Activated T-cell treated with anti-CD3 and anti-CD28 coated beads, Interleukin-2, amount 50 U/mL, for 4 hours (primary cell): ENCODE measurements around the gene HLX. TPM values are rescaled to one million over a fixed set of nuclear protein-coding genes. Genes with fewer than 3 reads are reported as not detected.

Experiments
- ATAC-seq, 2 donors: fragments of 200-7000 bp; cut with Tn5 transposase; one replicate each; pipeline ENCODE4 v1.10.0; 2021
- DNase-seq: peaks from one replicate; pipeline ENCODE4 v3.0.0-alpha.2; 2020
- H3K27me3 Mint-ChIP-seq: one replicate; pipeline ENCODE4 v1.8.0; 2021; ENCODE audit warnings: low read depth, mixed read lengths
- H3K36me3 Mint-ChIP-seq: one replicate; pipeline ENCODE4 v1.8.0; 2022; ENCODE audit warnings: mixed read lengths; ENCODE audit not compliant: insufficient read depth
- H3K4me1 Mint-ChIP-seq: one replicate; pipeline ENCODE4 v1.8.0; 2021; ENCODE audit warnings: low read depth, mixed read lengths
- H3K4me3 Mint-ChIP-seq: one replicate; pipeline ENCODE4 v1.8.0; 2021; ENCODE audit warnings: mild to moderate bottlenecking, moderate library complexity, mixed read lengths
- H3K9me3 Mint-ChIP-seq: one replicate; pipeline ENCODE4 v1.8.0; 2021; ENCODE audit warnings: mixed read lengths
- total RNA-seq, 3 donors: library from RNA; stranded (reverse); gene quantifications; one replicate each; pipeline ENCODE4 v1.2.1, GENCODE V29; 2021

HLX gene
- total RNA-seq, 3 donors from 2014 or later: 0.30 to 2.4 (median 0.47) TPM

DNA sequence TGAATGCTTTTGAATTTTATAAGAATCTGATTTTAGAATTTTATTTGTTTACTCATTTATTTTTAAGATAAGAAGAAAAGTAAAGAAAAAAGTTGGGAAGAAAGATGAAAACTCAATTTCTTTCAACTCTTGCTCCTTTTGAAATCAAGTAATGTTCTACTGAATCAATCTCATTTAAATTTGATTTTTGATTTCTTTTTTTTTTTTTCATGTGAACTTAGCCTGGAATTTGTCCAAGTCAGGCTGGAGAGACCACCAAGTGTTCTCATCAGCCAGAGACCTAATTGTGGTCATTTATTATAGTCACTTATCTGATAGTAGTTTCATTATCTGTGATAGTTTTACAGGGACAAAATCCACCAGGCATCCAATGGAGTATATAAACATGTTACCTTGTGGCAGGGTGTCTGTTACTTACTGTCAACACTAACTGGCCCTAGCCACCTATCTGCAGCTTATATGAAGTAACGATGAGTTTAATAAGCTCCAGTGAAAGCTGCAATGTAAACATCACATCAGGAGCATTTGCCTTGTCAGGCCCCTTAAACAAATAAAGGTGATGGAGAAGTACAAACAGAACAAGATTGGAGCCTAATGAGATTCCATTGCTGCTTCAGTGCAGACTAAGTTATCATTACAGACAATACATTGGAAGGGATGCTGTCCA lies 39.2 kb downstream of the HLX start:
- DNase-seq (no peak), ATAC-seq (no peak)
- H3K36me3 Mint-ChIP-seq: no peaks in the 10 kb centered on the region

GRCh38 chr1:220920967-220921366 lies 41.7 kb downstream of the HLX start:
- Mint-ChIP-seq H3K4me3 (no peak overlapping the region), H3K36me3 (no peaks in the 10 kb centered on the region), H3K27me3 (no peaks in the 10 kb centered on the region), H3K4me1 (no peaks in the 10 kb centered on the region), H3K9me3 (no peaks in the 10 kb centered on the region)
- DNase-seq (no peak), ATAC-seq (no peak)

More for the DNA sequence above, 39.2 kb downstream of the HLX start:
- no peaks in the 10 kb centered on the region for H3K9me3 Mint-ChIP-seq
- no peak overlapping the region for H3K4me3 Mint-ChIP-seq
- H3K27me3 Mint-ChIP-seq: peaks cover 8% of the 10 kb centered on the region
- no peaks in the 10 kb centered on the region for H3K4me1 Mint-ChIP-seq

DNA sequence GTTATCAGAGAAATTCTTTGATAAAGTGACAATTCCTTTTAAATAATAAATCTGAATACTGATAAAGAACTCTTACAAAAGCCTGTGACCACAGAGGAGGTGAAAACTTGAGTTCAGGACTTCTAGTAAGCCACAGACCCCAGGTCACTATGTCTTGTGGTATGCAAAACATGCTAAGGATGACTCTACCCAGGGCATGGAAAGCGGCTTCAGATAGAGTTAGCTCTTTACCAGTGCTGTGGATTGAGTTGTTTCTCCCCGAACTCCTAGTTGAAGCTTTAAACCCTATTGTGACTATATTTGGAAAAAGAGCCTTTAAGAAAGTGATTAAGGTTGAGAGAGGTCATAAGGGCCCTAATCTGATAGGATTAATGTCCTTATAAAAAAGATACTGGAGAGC lies 42.3 kb downstream of the HLX start:
- Mint-ChIP-seq H3K4me3 (no peak overlapping the region), H3K36me3 (no peaks in the 10 kb centered on the region), H3K4me1 (no peaks in the 10 kb centered on the region), H3K9me3 (no peaks in the 10 kb centered on the region), H3K27me3 (no peaks in the 10 kb centered on the region)
- ATAC-seq (no peak), DNase-seq (no peak)

DNA sequence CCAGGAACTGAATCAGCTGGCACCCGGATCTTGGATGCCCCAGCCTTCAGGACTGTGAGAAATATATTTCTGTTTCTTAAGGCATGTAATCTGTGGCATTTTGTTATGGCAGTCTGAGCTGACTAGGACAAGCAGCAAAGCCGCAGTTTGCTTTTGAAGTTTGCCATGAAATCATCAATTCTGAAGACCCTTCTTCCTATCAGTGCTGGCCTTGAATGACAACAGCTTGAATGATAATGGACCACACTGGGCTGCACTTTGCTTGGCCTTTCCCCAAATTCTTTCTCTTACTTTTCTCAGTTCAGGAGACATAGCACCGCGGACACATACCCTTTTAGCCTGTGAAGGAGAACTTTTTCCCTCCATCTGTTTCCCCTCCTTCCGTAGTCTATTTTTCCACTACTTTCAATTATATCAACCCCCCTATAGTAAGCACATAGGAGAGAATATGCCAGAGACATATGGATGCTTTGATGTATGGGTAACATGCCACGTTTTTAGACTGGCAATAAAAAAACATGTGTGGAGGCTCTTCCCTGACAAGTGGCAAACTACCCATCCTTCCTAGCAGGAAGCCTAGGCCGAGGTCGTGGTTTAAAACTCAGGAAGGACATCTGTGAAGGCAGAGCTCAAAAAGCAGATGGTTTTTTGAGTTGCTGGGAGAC lies 42.9 kb downstream of the HLX start:
- Mint-ChIP-seq H3K4me1 (no peaks in the 10 kb centered on the region), H3K9me3 (no peaks in the 10 kb centered on the region), H3K4me3 (no peak overlapping the region), H3K36me3 (no peaks in the 10 kb centered on the region), H3K27me3 (no peaks in the 10 kb centered on the region)
- no peak for DNase-seq
- no peak for ATAC-seq

DNA sequence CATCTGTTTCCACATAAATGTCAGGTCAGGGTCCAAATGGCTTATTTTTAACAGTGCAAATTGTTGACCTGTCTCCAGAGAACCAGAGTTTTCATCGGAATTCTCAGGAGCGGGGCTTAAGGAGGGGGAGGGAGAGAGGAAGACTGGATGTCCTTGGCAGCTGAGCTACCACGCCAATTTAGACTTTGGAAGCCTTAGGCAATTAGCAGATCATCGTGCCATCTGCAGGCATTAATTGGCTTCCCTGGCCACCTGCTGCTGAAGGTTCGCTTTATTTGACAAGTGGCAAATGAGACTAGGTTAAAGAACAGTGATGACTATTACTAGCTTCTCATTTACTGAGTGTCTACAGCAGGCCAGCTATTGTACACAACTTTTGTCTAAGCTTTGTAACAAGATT lies 43.7 kb downstream of the HLX start:
- ATAC-seq: no peak
- Mint-ChIP-seq H3K9me3 (no peaks in the 10 kb centered on the region), H3K4me1 (no peaks in the 10 kb centered on the region), H3K4me3 (no peak overlapping the region), H3K36me3 (no peaks in the 10 kb centered on the region), H3K27me3 (peaks cover 3% of the 10 kb centered on the region)
- DNase-seq: no peak

DNA sequence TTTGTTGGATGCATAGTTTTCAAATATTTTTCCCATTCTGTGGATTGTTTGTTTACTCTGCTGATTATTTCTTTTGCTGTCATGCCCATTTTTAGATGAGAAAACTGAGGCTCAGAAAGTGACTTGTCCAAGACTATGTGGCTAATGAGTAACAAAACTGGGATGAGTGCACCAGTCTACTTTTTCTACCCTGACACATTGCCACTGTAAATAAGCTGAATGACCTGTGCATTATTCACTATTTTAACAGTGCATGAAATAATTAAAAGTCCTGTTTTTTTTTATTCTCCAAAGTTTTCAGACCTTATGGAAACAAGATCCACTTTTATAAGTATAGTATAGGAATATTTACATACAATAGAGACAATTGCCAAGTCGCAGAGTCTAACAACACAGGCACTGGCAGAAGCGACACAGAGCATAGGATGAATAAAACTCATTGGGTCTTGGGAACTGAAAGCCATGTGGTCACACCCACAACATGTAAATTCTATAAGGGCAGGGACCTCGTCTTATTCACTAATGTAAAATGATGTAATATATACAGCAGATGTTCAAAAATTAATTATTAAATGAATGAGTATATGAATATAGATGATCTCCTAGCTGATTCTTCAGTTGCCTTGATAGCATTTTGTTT lies 45.2 kb downstream of the HLX start:
- no peak overlapping the region for H3K4me3 Mint-ChIP-seq
- DNase-seq (no peak), ATAC-seq (no peak)
- no peaks in the 10 kb centered on the region for H3K36me3 Mint-ChIP-seq
- H3K9me3 Mint-ChIP-seq: peaks cover 3% of the 10 kb centered on the region
- peaks cover 3% of the 10 kb centered on the region for H3K27me3 Mint-ChIP-seq
- no peaks in the 10 kb centered on the region for H3K4me1 Mint-ChIP-seq

GRCh38 chr1:220925707-220926106 lies 46.5 kb downstream of the HLX start:
- no peak overlapping the region for H3K4me3 Mint-ChIP-seq
- peaks cover 3% of the 10 kb centered on the region for H3K27me3 Mint-ChIP-seq
- H3K4me1 Mint-ChIP-seq: no peaks in the 10 kb centered on the region
- DNase-seq: no peak
- peaks cover 3% of the 10 kb centered on the region for H3K9me3 Mint-ChIP-seq
- no peak for ATAC-seq
- H3K36me3 Mint-ChIP-seq: no peaks in the 10 kb centered on the region

- ATAC-seq (no peak), DNase-seq (no peak)
- Mint-ChIP-seq H3K27me3 (peaks cover 3% of the 10 kb centered on the region), H3K9me3 (peaks cover 3% of the 10 kb centered on the region), H3K4me3 (no peak overlapping the region), H3K36me3 (no peaks in the 10 kb centered on the region), H3K4me1 (no peaks in the 10 kb centered on the region)
These were observed 46.9 kb downstream of the HLX start for GRCh38 chr1:220926146-220926545.

DNA sequence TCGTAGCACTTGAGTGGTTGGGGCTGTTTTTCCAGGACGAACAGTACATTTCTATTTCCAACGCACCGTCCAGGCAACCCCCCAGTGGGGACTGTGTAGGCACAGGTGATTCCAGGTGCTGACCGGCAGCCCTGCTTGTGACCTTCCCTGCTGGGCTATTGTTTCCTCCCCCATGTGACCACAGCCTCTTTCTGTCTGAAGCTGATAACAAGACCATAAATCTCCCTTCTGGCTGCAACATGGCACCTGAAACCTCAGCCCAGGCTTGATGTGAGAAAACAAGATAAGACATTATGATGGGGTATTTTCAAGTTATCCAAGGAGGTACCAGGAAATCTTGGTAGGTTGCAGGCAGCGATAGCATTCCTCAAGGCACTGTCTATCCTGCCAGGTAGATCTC lies 48.2 kb downstream of the HLX start:
- Mint-ChIP-seq H3K4me1 (no peaks in the 10 kb centered on the region), H3K4me3 (no peak overlapping the region), H3K27me3 (peaks cover 3% of the 10 kb centered on the region), H3K9me3 (peaks cover 3% of the 10 kb centered on the region), H3K36me3 (no peaks in the 10 kb centered on the region)
- ATAC-seq (no peak), DNase-seq (no peak)

GRCh38 chr1:220928320-220928719 lies 49.1 kb downstream of the HLX start:
- no peaks in the 10 kb centered on the region for H3K36me3 Mint-ChIP-seq
- H3K9me3 Mint-ChIP-seq: peaks cover 3% of the 10 kb centered on the region
- DNase-seq (no peak), ATAC-seq (no peak)
- H3K4me1 Mint-ChIP-seq: no peaks in the 10 kb centered on the region
- no peak overlapping the region for H3K4me3 Mint-ChIP-seq
- H3K27me3 Mint-ChIP-seq: peaks cover 3% of the 10 kb centered on the region

DNA sequence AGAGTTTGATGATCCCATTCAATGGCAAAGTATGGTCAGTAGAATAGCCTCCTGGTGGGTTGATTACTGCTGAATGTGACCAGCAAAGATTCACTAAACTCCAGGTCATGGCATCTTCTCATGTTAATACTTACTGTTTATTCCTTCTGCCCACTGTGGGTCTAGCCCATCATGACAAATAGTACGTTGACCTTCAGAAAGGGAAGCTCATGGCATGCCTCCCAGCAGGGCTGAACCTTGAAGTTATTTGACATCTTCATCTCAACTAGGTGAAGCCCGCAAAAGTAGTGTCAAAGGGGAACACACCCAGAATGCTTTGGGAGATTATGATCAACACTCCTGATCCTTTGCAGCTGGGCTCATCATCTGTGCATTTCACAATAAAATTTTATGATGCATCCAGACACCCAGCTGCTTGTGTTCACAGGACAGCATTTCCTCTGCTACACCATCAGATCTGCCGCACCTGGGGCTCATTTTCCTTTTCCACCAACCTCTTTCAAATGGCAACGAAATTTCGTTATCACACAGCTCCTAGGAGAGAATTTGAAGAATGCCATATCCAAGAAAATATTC lies 49.6 kb downstream of the HLX start:
- no peaks in the 10 kb centered on the region for H3K4me1 Mint-ChIP-seq
- DNase-seq: no peak
- ATAC-seq: no peak

GRCh38 chr1:220929304-220929703 lies 50.1 kb downstream of the HLX start:
- Mint-ChIP-seq H3K9me3 (peaks cover 3% of the 10 kb centered on the region), H3K27me3 (peaks cover 3% of the 10 kb centered on the region), H3K4me1 (no peaks in the 10 kb centered on the region), H3K36me3 (no peaks in the 10 kb centered on the region), H3K4me3 (no peak overlapping the region)
- DNase-seq (no peak), ATAC-seq (no peak)

More for the DNA sequence above, 49.6 kb downstream of the HLX start:
- Mint-ChIP-seq H3K4me3 (no peak overlapping the region), H3K9me3 (peaks cover 3% of the 10 kb centered on the region), H3K36me3 (no peaks in the 10 kb centered on the region), H3K27me3 (peaks cover 3% of the 10 kb centered on the region)
